HepG2 (cell line): Measurements from ENCODE around the gene ADIPOR2. TPM values are rescaled to one million over a fixed set of nuclear protein-coding genes. Genes with fewer than 3 reads are reported as not detected.

Experiments
- AGO1 ChIP-seq: fragments of 200-400 bp; formaldehyde crosslinking; IDR thresholded peaks from 2 replicates; pipeline ENCODE4 v1.6.1; 2017; ENCODE audit warnings: mild to moderate bottlenecking, low read depth, low read length, moderate library complexity; ENCODE audit not compliant: poor library complexity, severe bottlenecking
- ARHGAP35 ChIP-seq: sonication (generic); formaldehyde crosslinking; IDR thresholded peaks from 2 replicates; pipeline ENCODE4 v1.9.0; 2022; ENCODE audit warnings: mild to moderate bottlenecking, inconsistent platforms, moderate library complexity, missing genetic modification reagents, borderline replicate concordance
- ASH2L ChIP-seq: fragments of 300-600, 200-600 bp; sonication (generic); IDR thresholded peaks from 2 replicates; pipeline ENCODE4 v1.7.0; 2017; ENCODE audit warnings: low read depth, mild to moderate bottlenecking, moderate library complexity, mixed read lengths, low read length; ENCODE audit not compliant: insufficient read length
- CBFB ChIP-seq: sonication (generic); formaldehyde crosslinking; IDR thresholded peaks from 2 replicates; pipeline ENCODE4 v1.4.0; 2020; ENCODE audit warnings: missing genetic modification reagents
- CBX5 ChIP-seq: sonication (generic); formaldehyde crosslinking; IDR thresholded peaks from 2 replicates; pipeline ENCODE4 v1.4.0; 2020; ENCODE audit warnings: missing genetic modification reagents, borderline replicate concordance
- CCDC6 ChIP-seq: sonication (generic); formaldehyde crosslinking; IDR thresholded peaks from 2 replicates; pipeline ENCODE4 v1.8.1; 2022; ENCODE audit warnings: mild to moderate bottlenecking, missing genetic modification reagents, moderate library complexity
- GATA4 ChIP-seq: sonication (generic); IDR thresholded peaks from 2 replicates; pipeline ENCODE4 v1.6.1; 2016; ENCODE audit warnings: antibody characterized with exemption, low read depth, borderline replicate concordance
- HNF4A ChIP-seq: sonication (generic); formaldehyde crosslinking; IDR thresholded peaks from 2 replicates; pipeline ENCODE4 v1.4.0; 2020; ENCODE audit warnings: missing genetic modification reagents
- HOMEZ ChIP-seq: IDR thresholded peaks from 2 replicates; pipeline ENCODE4 v1.6.1; 2016; ENCODE audit warnings: low read depth
- IRF2 ChIP-seq: IDR thresholded peaks from 2 replicates; pipeline ENCODE4 v1.6.1; 2018; ENCODE audit warnings: missing genetic modification reagents, missing compliant biosample characterization
- KDM3A ChIP-seq: IDR thresholded peaks from 2 replicates; pipeline ENCODE4 v1.6.1; 2018; ENCODE audit warnings: low read depth, missing compliant biosample characterization
- LCORL ChIP-seq, 2 experiments: fragments of 450-650 bp in 1 of 2; sonication (generic) in 1 of 2; formaldehyde crosslinking in 1 of 2; IDR thresholded peaks; 2 replicates each; pipeline versions ENCODE4 v1.5.0 to v1.6.1; 2017 to 2020; ENCODE audit warnings: antibody characterized with exemption in 1 of 2, missing genetic modification reagents in 1 of 2
- MIER2 ChIP-seq: IDR thresholded peaks from 2 replicates; pipeline ENCODE4 v1.6.1; 2016; ENCODE audit warnings: missing biosample characterization, missing genetic modification reagents
- MTERF4 ChIP-seq: sonication (generic); formaldehyde crosslinking; IDR thresholded peaks from 2 replicates; pipeline ENCODE4 v1.8.0; 2023; ENCODE audit warnings: mild to moderate bottlenecking, missing genetic modification reagents
- PHF21A ChIP-seq: sonication (generic); formaldehyde crosslinking; IDR thresholded peaks from 2 replicates; pipeline ENCODE4 v1.5.0; 2020; ENCODE audit warnings: mild to moderate bottlenecking, missing genetic modification reagents
- PRPF4 ChIP-seq: fragments of 200-400 bp; formaldehyde crosslinking; IDR thresholded peaks from 2 replicates; pipeline ENCODE4 v1.6.1; 2016; ENCODE audit warnings: low read length, low read depth; ENCODE audit not compliant: poor library complexity, severe bottlenecking
- SIX1 ChIP-seq: sonication (generic); formaldehyde crosslinking; IDR thresholded peaks from 2 replicates; pipeline ENCODE4 v1.4.0; 2020; ENCODE audit warnings: missing genetic modification reagents, borderline replicate concordance
- TBX2 ChIP-seq: sonication (generic); formaldehyde crosslinking; IDR thresholded peaks from 2 replicates; pipeline ENCODE4 v1.5.0; 2020; ENCODE audit warnings: missing genetic modification reagents, mild to moderate bottlenecking, borderline replicate concordance
- TEAD3 ChIP-seq: optimal IDR thresholded peaks from 2 replicates; pipeline ENCODE3; 2016; ENCODE audit warnings: borderline replicate concordance
- ZNF326 ChIP-seq: sonication (generic); formaldehyde crosslinking; IDR thresholded peaks from 2 replicates; pipeline ENCODE4 v1.4.0; 2020; ENCODE audit warnings: missing genetic modification reagents, borderline replicate concordance
- ZNF367 ChIP-seq: sonication (generic); formaldehyde crosslinking; IDR thresholded peaks from 2 replicates; pipeline ENCODE4 v1.4.0; 2020; ENCODE audit warnings: missing genetic modification reagents, borderline replicate concordance
- ZNF577 ChIP-seq: sonication (generic); formaldehyde crosslinking; IDR thresholded peaks from 2 replicates; pipeline ENCODE4 v1.4.0; 2020; ENCODE audit warnings: mild to moderate bottlenecking, low read depth, missing genetic modification reagents, borderline replicate concordance
- ZSCAN25 ChIP-seq: sonication (generic); formaldehyde crosslinking; IDR thresholded peaks from 2 replicates; pipeline ENCODE4 v1.8.0; 2022; ENCODE audit warnings: mild to moderate bottlenecking, missing genetic modification reagents
- polyA plus RNA-seq, 8 experiments: library from polyadenylated mRNA; depleted of rRNA in 3 of 8; stranded (reverse) in 7 of 8; unstranded in 1 of 8; fragments of >200 nt; fragmentation: Illumina TruSeq in 4 of 8; extraction: Trizol in 4 of 8; gene quantifications; 2 replicates each; pipeline versions ENCODE4 v1.2.1 to v1.2.3, GENCODE V29; 2011 to 2016; ENCODE audit warnings: low read depth in 4 of 8, missing spikeins in 1 of 8, mixed read lengths in 1 of 8; ENCODE audit not compliant: insufficient read depth in 1 of 8
- total RNA-seq, 5 experiments: library from RNA; depleted of rRNA; stranded (reverse); fragments of >200 nt; fragmentation: Illumina TruSeq; extraction: Trizol; gene quantifications; 2 replicates each; pipeline ENCODE4 v1.2.3, GENCODE V29; 2016; ENCODE audit warnings: low read depth in 1 of 5
- TF ChIP-seq, protein P1 (sequence below): sonication (generic); formaldehyde crosslinking; IDR thresholded peaks from 2 replicates; pipeline ENCODE4 v1.4.0; 2020; ENCODE audit warnings: missing genetic modification reagents
- TF ChIP-seq, protein P2 (sequence below): sonication (generic); formaldehyde crosslinking; IDR thresholded peaks from 2 replicates; pipeline ENCODE4 v1.5.1; 2020; ENCODE audit warnings: missing genetic modification reagents, mild to moderate bottlenecking, borderline replicate concordance

ADIPOR2 gene
- total and polyA plus RNA-seq, 2 of the 13 experiments (the other 11 are each of a cell fraction or from before 2014, with no cell fraction given): 35.2 to 52.2 TPM

- no peak for TF ChIP-seq MTERF4 (CRISPR knock-in tag)
- TF ChIP-seq, protein P1, sequence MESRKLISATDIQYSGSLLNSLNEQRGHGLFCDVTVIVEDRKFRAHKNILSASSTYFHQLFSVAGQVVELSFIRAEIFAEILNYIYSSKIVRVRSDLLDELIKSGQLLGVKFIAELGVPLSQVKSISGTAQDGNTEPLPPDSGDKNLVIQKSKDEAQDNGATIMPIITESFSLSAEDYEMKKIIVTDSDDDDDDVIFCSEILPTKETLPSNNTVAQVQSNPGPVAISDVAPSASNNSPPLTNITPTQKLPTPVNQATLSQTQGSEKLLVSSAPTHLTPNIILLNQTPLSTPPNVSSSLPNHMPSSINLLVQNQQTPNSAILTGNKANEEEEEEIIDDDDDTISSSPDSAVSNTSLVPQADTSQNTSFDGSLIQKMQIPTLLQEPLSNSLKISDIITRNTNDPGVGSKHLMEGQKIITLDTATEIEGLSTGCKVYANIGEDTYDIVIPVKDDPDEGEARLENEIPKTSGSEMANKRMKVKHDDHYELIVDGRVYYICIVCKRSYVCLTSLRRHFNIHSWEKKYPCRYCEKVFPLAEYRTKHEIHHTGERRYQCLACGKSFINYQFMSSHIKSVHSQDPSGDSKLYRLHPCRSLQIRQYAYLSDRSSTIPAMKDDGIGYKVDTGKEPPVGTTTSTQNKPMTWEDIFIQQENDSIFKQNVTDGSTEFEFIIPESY (CRISPR knock-in tag): 0 out of 2 replicates have a peak, but pooled peaks have one; percentile 23
- 0 out of 2 replicates have a peak, but pooled peaks have one; percentile 27 for TF ChIP-seq KDM3A
- TF ChIP-seq, protein P2, sequence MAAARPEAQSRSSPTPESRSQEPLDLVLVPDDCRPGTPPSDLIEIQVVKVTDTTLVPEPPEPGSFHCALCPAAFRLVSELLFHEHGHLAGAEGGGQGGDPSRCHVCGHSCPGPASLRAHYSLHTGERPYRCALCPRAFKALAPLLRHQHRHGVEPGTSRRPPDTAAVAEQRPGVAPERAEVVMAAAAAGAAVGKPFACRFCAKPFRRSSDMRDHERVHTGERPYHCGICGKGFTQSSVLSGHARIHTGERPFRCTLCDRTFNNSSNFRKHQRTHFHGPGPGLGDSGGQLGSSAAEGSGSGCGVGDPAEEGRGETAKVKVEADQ (CRISPR knock-in tag): 0 out of 2 replicates have a peak, but pooled peaks have one; percentile 44
- peak; percentile 84; the same call in 1 of the 2 replicates for TF ChIP-seq MIER2 (CRISPR knock-in tag)
- TF ChIP-seq ASH2L: peak; percentile 38
- peak; percentile 50; the same call in 1 of the 2 replicates for TF ChIP-seq ZSCAN25 (CRISPR knock-in tag)
- peak; percentile 60 for TF ChIP-seq TEAD3 (CRISPR knock-in tag)
- TF ChIP-seq ARHGAP35 (CRISPR knock-in tag): no peak
- peak; percentile 58; the same call in 1 of the 2 replicates for TF ChIP-seq HOMEZ (CRISPR knock-in tag)
- peak; percentile 62; the same call in 1 of the 2 replicates for TF ChIP-seq IRF2 (CRISPR knock-in tag)
- TF ChIP-seq TBX2 (CRISPR knock-in tag): peak; percentile 62; the same call in 1 of the 2 replicates
- TF ChIP-seq LCORL (IDR thresholded peaks at IDR 0.05): no peak
- no peak for TF ChIP-seq LCORL (CRISPR knock-in tag; IDR thresholded peaks at IDR 0.05)
- no peak for TF ChIP-seq AGO1
- TF ChIP-seq GATA4: peak; percentile 29; the same call in 1 of the 2 replicates
- no peak for TF ChIP-seq PRPF4
- TF ChIP-seq CCDC6: no peak
- TF ChIP-seq ZNF367 (CRISPR knock-in tag): no peak
- no peak for TF ChIP-seq ZNF577
- TF ChIP-seq CBFB (CRISPR knock-in tag): 0 out of 2 replicates have a peak, but pooled peaks have one; percentile 24
- peak; percentile 83 for TF ChIP-seq PHF21A (CRISPR knock-in tag)
- TF ChIP-seq CBX5 (CRISPR knock-in tag): peak; percentile 17; the same call in 1 of the 2 replicates
- no peak for TF ChIP-seq ZNF326 (CRISPR knock-in tag)
- peak; percentile 77 for TF ChIP-seq HNF4A (CRISPR knock-in tag)
- peak; percentile 17; the same call in 1 of the 2 replicates for TF ChIP-seq SIX1 (CRISPR knock-in tag)
Measured at GRCh38 chr12:1812650-1813302, 121.9 kb downstream of the ADIPOR2 start (continued).
